CD14-positive monocyte (primary cell): Measurements from ENCODE around the gene FRA10AC1. TPM values are rescaled to one million over a fixed set of nuclear protein-coding genes. Genes with fewer than 3 reads are reported as not detected.

Experiments
- DNase-seq, 3 donors: peaks; one replicate each; pipeline ENCODE4 v3.0.0-alpha.2; 2011 to 2022
- H2AFZ ChIP-seq: 2 replicates; pipeline ENCODE4 v1.6.0; 2012; ENCODE audit warnings: mild to moderate bottlenecking, low read depth, low read length, inconsistent platforms; ENCODE audit not compliant: insufficient read depth, poor library complexity, severe bottlenecking
- H3K27ac ChIP-seq, 2 donors: 1 replicate in 1 of 2; 2 replicates in 1 of 2; pipeline ENCODE4 v1.5.1; 2012 to 2013; ENCODE audit warnings: low read length in 2 of 2, control low read depth in 1 of 2, inconsistent platforms in 1 of 2, low read depth in 1 of 2, mild to moderate bottlenecking in 1 of 2
- H3K27me3 ChIP-seq, 2 donors: one replicate each; pipeline versions ENCODE4 v1.6.0 to v1.6.1; 2011 to 2013; ENCODE audit warnings: low read length in 2 of 2; ENCODE audit not compliant: control insufficient read depth in 2 of 2, insufficient read depth in 2 of 2
- H3K36me3 ChIP-seq, 2 donors: replicated peaks in 1 of 2; 1 replicate in 1 of 2; 2 replicates in 1 of 2; pipeline versions ENCODE4 v1.5.1 to v1.6.1; 2012 to 2013; ENCODE audit warnings: low read length in 2 of 2, control low read depth in 1 of 2, inconsistent platforms in 1 of 2, mild to moderate bottlenecking in 1 of 2; ENCODE audit not compliant: insufficient read depth in 2 of 2, control insufficient read depth in 1 of 2
- H3K4me1 ChIP-seq, 2 donors: 1 replicate in 1 of 2; 2 replicates in 1 of 2; pipeline versions ENCODE4 v1.5.1 to v1.6.1; 2012 to 2013; ENCODE audit warnings: low read length in 2 of 2, control low read depth in 1 of 2, inconsistent platforms in 1 of 2, mild to moderate bottlenecking in 1 of 2, moderate library complexity in 1 of 2; ENCODE audit not compliant: insufficient read depth in 2 of 2, control insufficient read depth in 1 of 2
- H3K4me2 ChIP-seq: replicated peaks from 2 replicates; pipeline ENCODE3; 2012; ENCODE audit warnings: low read length, moderate library complexity, mild to moderate bottlenecking; ENCODE audit not compliant: poor library complexity, severe bottlenecking; ENCODE audit errors: extremely low read depth
- H3K4me3 ChIP-seq, 3 experiments: fragments of 200-600 bp in 1 of 3; sonication (generic) in 1 of 3; replicated peaks in 1 of 3; 1 replicate in 2 of 3; 2 replicates in 1 of 3; pipeline ENCODE4 v1.5.1; 2011 to 2013; ENCODE audit warnings: low read length in 3 of 3, mild to moderate bottlenecking in 3 of 3, control low read depth in 2 of 3, low read depth in 2 of 3, inconsistent platforms in 1 of 3, moderate library complexity in 1 of 3
- H3K79me2 ChIP-seq: 2 replicates; pipeline ENCODE4 v1.6.0; 2012; ENCODE audit warnings: mild to moderate bottlenecking, control low read depth, inconsistent platforms, low read length, moderate library complexity; ENCODE audit not compliant: insufficient read depth
- H3K9ac ChIP-seq: 2 replicates; pipeline ENCODE4 v1.6.0; 2017; ENCODE audit warnings: low read length, mild to moderate bottlenecking; ENCODE audit not compliant: insufficient read depth, poor library complexity, severe bottlenecking
- H3K9me3 ChIP-seq, 2 donors: replicated peaks in 1 of 2; 1 replicate in 1 of 2; 2 replicates in 1 of 2; pipeline versions ENCODE4 v1.5.1 to v1.6.1; 2012 to 2013; ENCODE audit warnings: low read length in 2 of 2, control low read depth in 1 of 2; ENCODE audit not compliant: control insufficient read depth in 1 of 2, insufficient read depth in 1 of 2
- H4K20me1 ChIP-seq: 2 replicates; pipeline ENCODE4 v1.6.0; 2012; ENCODE audit warnings: mild to moderate bottlenecking, low read length, control low read depth, moderate library complexity; ENCODE audit not compliant: insufficient read depth
- H3K27ac Mint-ChIP-seq, 7 donors: one replicate each; pipeline ENCODE4 v1.8.0; 2020; ENCODE audit warnings: mild to moderate bottlenecking in 7 of 7, mixed read lengths in 7 of 7, moderate library complexity in 6 of 7, inconsistent platforms in 2 of 7
- H3K27me3 Mint-ChIP-seq, 3 donors: one replicate each; pipeline ENCODE4 v1.8.0; 2021 to 2022; ENCODE audit warnings: low read depth in 3 of 3, mild to moderate bottlenecking in 3 of 3, mixed read lengths in 3 of 3, moderate library complexity in 3 of 3, inconsistent platforms in 1 of 3
- H3K36me3 Mint-ChIP-seq, 2 donors: one replicate each; pipeline ENCODE4 v1.8.0; 2020; ENCODE audit warnings: mixed read lengths in 2 of 2, inconsistent platforms in 1 of 2, mild to moderate bottlenecking in 1 of 2
- H3K4me1 Mint-ChIP-seq: one replicate; pipeline ENCODE4 v1.8.0; 2020; ENCODE audit warnings: mild to moderate bottlenecking, mixed read lengths
- H3K4me3 Mint-ChIP-seq, 2 donors: one replicate each; pipeline ENCODE4 v1.8.0; 2020; ENCODE audit warnings: mild to moderate bottlenecking in 2 of 2, mixed read lengths in 2 of 2, moderate library complexity in 1 of 2
- H3K9me3 Mint-ChIP-seq, 7 donors: one replicate each; pipeline ENCODE4 v1.8.0; 2020 to 2022; ENCODE audit warnings: mixed read lengths in 7 of 7, mild to moderate bottlenecking in 6 of 7, moderate library complexity in 6 of 7, inconsistent platforms in 2 of 7
- CTCF ChIP-seq: fragments of 200-600 bp; IDR thresholded peaks from one replicate; pipeline ENCODE4 v1.8.0; 2022; ENCODE audit warnings: antibody characterized with exemption, mild to moderate bottlenecking
- WGBS: methylation state at CpG from one replicate; pipeline ENCODE4 v1.1.5; 2013; ENCODE audit warnings: missing lambda C conversion rate; ENCODE audit not compliant: insufficient coverage; 5-methylcytosine and 5-hydroxymethylcytosine counted together
- intact Hi-C, 2 donors: fragments of 100-400 bp; cut with micrococcal nuclease; formaldehyde crosslinking; loops; one replicate each; pipeline versions ENCODE4 v1.15.0 to v1.15.1; 2023
- polyA plus RNA-seq, 3 donors: library from polyadenylated mRNA; depleted of rRNA in 1 of 3; unstranded in 2 of 3; stranded (reverse) in 1 of 3; fragments of 300-500 nt in 2 of 3; fragments of >200 nt in 1 of 3; fragmentation: Illumina TruSeq in 2 of 3; gene quantifications; 1 replicate in 2 of 3; 2 replicates in 1 of 3; pipeline ENCODE4 v1.2.3, GENCODE V29; 2012 to 2021

The FRA10AC1 gene
- polyA plus RNA-seq, 3 donors = 0.95 to 7.2 (median 2.0) TPM

- Mint-ChIP-seq H3K4me1 (peaks cover 27% of the 10 kb centered on the region), H3K36me3 (no peaks in the 10 kb centered on the region), H3K27ac (peak overlapping the region in 1 of 7 donors; percentile 24), H3K4me3 (peak overlapping the region in 1 of 2 donors; percentile 43), H3K9me3 (peaks cover 0 to 3% (median 0%) of the 10 kb centered on the region in 7 donors), H3K27me3 (peaks cover 1 to 12% (median 4%) of the 10 kb centered on the region in 3 donors)
- H3K27me3 ChIP-seq = peaks cover 0 to 2% of the 10 kb centered on the region in 2 donors
- no peak overlapping the region for H3K4me3 ChIP-seq
- peak overlapping the region; percentile 51 for H2AFZ ChIP-seq
- H4K20me1 ChIP-seq = no peaks in the 10 kb centered on the region
- H3K9ac ChIP-seq = no peak overlapping the region
- H3K79me2 ChIP-seq = no peaks in the 10 kb centered on the region
- peaks cover 13 to 18% of the 10 kb centered on the region in 2 donors for H3K4me1 ChIP-seq
- no peak for TF ChIP-seq CTCF
- H3K36me3 ChIP-seq = no peaks in the 10 kb centered on the region
- no peaks in the 10 kb centered on the region for H3K9me3 ChIP-seq
- no peak overlapping the region for H3K27ac ChIP-seq
- intact Hi-C loops = no loop called here
- DNase-seq = peak; percentile 24 to 25 (median 25)
- WGBS = 18% methylated on average over 6 of the region's 8 CpGs
- peak overlapping the region; percentile 28 for H3K4me2 ChIP-seq
Measured at GRCh38 chr10:93718937-93719725, 16.7 kb upstream of the FRA10AC1 start.

- H3K27ac ChIP-seq = no peak overlapping the region
- TF ChIP-seq CTCF = no peak
- no peak overlapping the region for H2AFZ ChIP-seq
- H3K4me3 ChIP-seq = no peak overlapping the region
- peaks cover 27% of the 10 kb centered on the region for H3K4me1 Mint-ChIP-seq
- WGBS = no CpG with 5 or more reads among the region's 1 CpG
- no peaks in the 10 kb centered on the region for H3K79me2 ChIP-seq
- peaks cover 1 to 12% (median 4%) of the 10 kb centered on the region in 3 donors for H3K27me3 Mint-ChIP-seq
- H3K4me2 ChIP-seq = no peak overlapping the region
- peaks cover 0 to 3% (median 0%) of the 10 kb centered on the region in 7 donors for H3K9me3 Mint-ChIP-seq
- peaks cover 13 to 18% of the 10 kb centered on the region in 2 donors for H3K4me1 ChIP-seq
- no peak overlapping the region for H3K27ac Mint-ChIP-seq
- no peaks in the 10 kb centered on the region for H3K9me3 ChIP-seq
- no peak for DNase-seq
- no peaks in the 10 kb centered on the region for H3K36me3 Mint-ChIP-seq
- no peaks in the 10 kb centered on the region for H3K27me3 ChIP-seq
- H3K9ac ChIP-seq = no peak overlapping the region
- no peak overlapping the region for H3K4me3 Mint-ChIP-seq
- no peaks in the 10 kb centered on the region for H3K36me3 ChIP-seq
- no peaks in the 10 kb centered on the region for H4K20me1 ChIP-seq
- intact Hi-C loops = no loop called here
Measured at GRCh38 chr10:93716766-93717165, 14.4 kb upstream of the FRA10AC1 start.
